WTC11 (cell line): ENCODE results near the gene CFAP57. TPM values are rescaled to one million over a fixed set of nuclear protein-coding genes. Genes with fewer than 3 reads are reported as not detected.

ENCODE experiments used
- ATAC-seq: fragments of 200-7000 bp; cut with Tn5 transposase; 2 replicates; pipeline ENCODE4 v1.10.0; 2021; ENCODE audit warnings: mild to moderate bottlenecking, moderate library complexity
- CTCF ChIA-PET: fragments of 300-600 bp; sonication (Branson Sonifier 250); formaldehyde crosslinking; loops from one replicate; lab custom pipeline; 2021; ENCODE audit warnings: antibody characterized with exemption; lab: Charles Lee
- POLR2A ChIA-PET: fragments of 350-600 bp; sonication (Branson Sonifier 250); formaldehyde crosslinking; loops from one replicate; lab custom pipeline; 2021; ENCODE audit warnings: antibody characterized with exemption; lab: Charles Lee
- DNase-seq: peaks from one replicate; pipeline ENCODE4 v3.0.0; 2021; ENCODE audit warnings: low spot score
- H3K27ac Mint-ChIP-seq: 2 replicates; pipeline ENCODE4 v1.8.0; 2021; ENCODE audit warnings: mixed read lengths
- H3K27me3 Mint-ChIP-seq: 2 replicates; pipeline ENCODE4 v1.8.0; 2021; ENCODE audit warnings: low read depth, mild to moderate bottlenecking, moderate library complexity, mixed read lengths
- H3K36me3 Mint-ChIP-seq: 2 replicates; pipeline ENCODE4 v1.8.0; 2021; ENCODE audit warnings: mixed read lengths
- H3K4me1 Mint-ChIP-seq: 2 replicates; pipeline ENCODE4 v1.8.0; 2022; ENCODE audit warnings: mixed read lengths
- H3K4me3 Mint-ChIP-seq: 2 replicates; pipeline ENCODE4 v1.8.0; 2021; ENCODE audit warnings: mild to moderate bottlenecking, moderate library complexity, mixed read lengths
- H3K9me3 Mint-ChIP-seq: 2 replicates; pipeline ENCODE4 v1.8.0; 2021; ENCODE audit warnings: mixed read lengths
- ELF4 ChIP-seq: sonication (generic); formaldehyde crosslinking; IDR thresholded peaks from 2 replicates; pipeline ENCODE4 v1.8.1; 2022; ENCODE audit warnings: low read depth, mild to moderate bottlenecking, moderate library complexity, missing genetic modification reagents
- ETV6 ChIP-seq: sonication (generic); formaldehyde crosslinking; IDR thresholded peaks from 2 replicates; pipeline ENCODE4 v1.8.1; 2022; ENCODE audit warnings: mild to moderate bottlenecking, missing genetic modification reagents
- GTF2I ChIP-seq: fragments of 250-450 bp; sonication (Bioruptor Pico); conservative IDR thresholded peaks from 2 replicates; pipeline ENCODE4 v1.4.0; 2021; ENCODE audit warnings: mild to moderate bottlenecking
- NR2C2 ChIP-seq: sonication (generic); formaldehyde crosslinking; IDR thresholded peaks from 2 replicates; pipeline ENCODE4 v1.8.0; 2022; ENCODE audit warnings: mild to moderate bottlenecking, missing genetic modification reagents
- NR3C1 ChIP-seq: sonication (generic); formaldehyde crosslinking; conservative IDR thresholded peaks from 2 replicates; pipeline ENCODE4 v1.8.1; 2023; ENCODE audit warnings: low read depth, mild to moderate bottlenecking, missing genetic modification reagents
- SP1 ChIP-seq: sonication (generic); formaldehyde crosslinking; conservative IDR thresholded peaks from 2 replicates; pipeline ENCODE4 v1.8.1; 2022; ENCODE audit warnings: missing genetic modification reagents
- ZBTB21 ChIP-seq: sonication (generic); formaldehyde crosslinking; IDR thresholded peaks from 2 replicates; pipeline ENCODE4 v1.8.1; 2023; ENCODE audit warnings: mild to moderate bottlenecking, missing genetic modification reagents, borderline replicate concordance
- ZNF263 ChIP-seq: sonication (generic); formaldehyde crosslinking; IDR thresholded peaks from 2 replicates; pipeline ENCODE4 v1.8.1; 2022; ENCODE audit warnings: low read depth, mild to moderate bottlenecking, moderate library complexity, missing genetic modification reagents
- ZNF317 ChIP-seq: sonication (generic); formaldehyde crosslinking; IDR thresholded peaks from 2 replicates; pipeline ENCODE4 v1.8.1; 2023; ENCODE audit warnings: low read depth, mild to moderate bottlenecking, moderate library complexity, missing genetic modification reagents, borderline replicate concordance
- total RNA-seq: library from RNA; stranded (reverse); gene quantifications from 3 replicates; pipeline ENCODE4 v1.2.3, GENCODE V29; 2021
- TF ChIP-seq, protein P1 (sequence below): sonication (generic); formaldehyde crosslinking; IDR thresholded peaks from 2 replicates; pipeline ENCODE4 v1.8.1; 2023; ENCODE audit warnings: mild to moderate bottlenecking, missing genetic modification reagents, moderate library complexity
- TF ChIP-seq, protein P2 (sequence below): fragments of 250-450 bp; sonication (Bioruptor Pico); IDR thresholded peaks from 2 replicates; pipeline ENCODE4 v1.9.0; 2021; ENCODE audit warnings: mild to moderate bottlenecking, borderline replicate concordance
- TF ChIP-seq, protein P3 (sequence below): sonication (generic); formaldehyde crosslinking; IDR thresholded peaks from 2 replicates; pipeline ENCODE4 v1.8.1; 2023; ENCODE audit warnings: mild to moderate bottlenecking, missing genetic modification reagents
- TF ChIP-seq, protein P4 (sequence below): sonication (generic); formaldehyde crosslinking; IDR thresholded peaks from 2 replicates; pipeline ENCODE4 v1.8.0; 2022; ENCODE audit warnings: missing genetic modification reagents
- TF ChIP-seq, protein P5 (sequence below): sonication (generic); formaldehyde crosslinking; IDR thresholded peaks from 2 replicates; pipeline ENCODE4 v1.8.0; 2022; ENCODE audit warnings: mild to moderate bottlenecking, missing genetic modification reagents
- TF ChIP-seq, protein P6 (sequence below): sonication (generic); formaldehyde crosslinking; IDR thresholded peaks from 2 replicates; pipeline ENCODE4 v1.8.0; 2022; ENCODE audit warnings: mild to moderate bottlenecking, missing genetic modification reagents
- TF ChIP-seq, protein P7 (sequence below): fragments of 250-450 bp; sonication (Bioruptor Pico); conservative IDR thresholded peaks from 2 replicates; pipeline ENCODE4 v1.9.0; 2021; ENCODE audit warnings: mild to moderate bottlenecking
- TF ChIP-seq, protein P8 (sequence below): fragments of 250-450 bp; sonication (Bioruptor Pico); IDR thresholded peaks from 2 replicates; pipeline ENCODE4 v1.9.0; 2021; ENCODE audit warnings: mild to moderate bottlenecking
- TF ChIP-seq, protein P9 (sequence below): sonication (generic); formaldehyde crosslinking; IDR thresholded peaks from 2 replicates; pipeline ENCODE4 v1.8.1; 2022; ENCODE audit warnings: missing genetic modification reagents, borderline replicate concordance

The CFAP57 gene
- total RNA-seq, 1 experiment from 2014 or later, result 0.42 TPM

DNA sequence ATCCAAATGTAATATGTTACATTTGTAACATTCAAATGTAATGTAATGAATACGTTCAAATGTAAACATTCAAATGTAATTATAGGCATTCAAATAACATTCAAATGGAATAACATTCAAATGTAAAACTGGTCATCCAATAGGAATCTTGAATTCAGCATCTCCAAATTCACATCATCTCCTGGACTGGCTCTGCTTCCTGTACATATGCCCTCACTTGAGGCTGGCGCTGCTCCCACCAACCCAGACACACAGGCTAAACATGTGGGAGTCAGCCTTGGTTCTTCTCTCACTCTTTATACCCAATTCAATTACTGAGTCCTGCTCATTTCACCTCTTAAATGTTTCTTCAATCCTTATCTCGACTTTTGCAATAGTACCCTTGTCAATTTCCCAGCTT, 7.0 kb upstream of the CFAP57 start:
- Mint-ChIP-seq H3K4me1 (no peaks in the 10 kb centered on the region), H3K9me3 (peaks cover 15% of the 10 kb centered on the region), H3K4me3 (no peak overlapping the region), H3K36me3 (peaks cover 64% of the 10 kb centered on the region), H3K27ac (no peak overlapping the region), H3K27me3 (no peaks in the 10 kb centered on the region)
- ATAC-seq (no peak), DNase-seq (no peak)
- ChIA-PET POLR2A (no interaction called here), CTCF (interaction anchor here (1.2 kb wide), 1 partner anchor 91 kb away, joined by 3 read pairs; no protein-coding TSS in a partner anchor)
- TF ChIP-seq GTF2I (CRISPR knock-in tag) (no peak), NR3C1 (CRISPR knock-in tag) (no peak), ZBTB21 (no peak)
- TF ChIP-seq, protein P1, sequence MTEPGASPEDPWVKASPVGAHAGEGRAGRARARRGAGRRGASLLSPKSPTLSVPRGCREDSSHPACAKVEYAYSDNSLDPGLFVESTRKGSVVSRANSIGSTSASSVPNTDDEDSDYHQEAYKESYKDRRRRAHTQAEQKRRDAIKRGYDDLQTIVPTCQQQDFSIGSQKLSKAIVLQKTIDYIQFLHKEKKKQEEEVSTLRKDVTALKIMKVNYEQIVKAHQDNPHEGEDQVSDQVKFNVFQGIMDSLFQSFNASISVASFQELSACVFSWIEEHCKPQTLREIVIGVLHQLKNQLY (CRISPR knock-in tag), result no peak
- TF ChIP-seq, protein P2, sequence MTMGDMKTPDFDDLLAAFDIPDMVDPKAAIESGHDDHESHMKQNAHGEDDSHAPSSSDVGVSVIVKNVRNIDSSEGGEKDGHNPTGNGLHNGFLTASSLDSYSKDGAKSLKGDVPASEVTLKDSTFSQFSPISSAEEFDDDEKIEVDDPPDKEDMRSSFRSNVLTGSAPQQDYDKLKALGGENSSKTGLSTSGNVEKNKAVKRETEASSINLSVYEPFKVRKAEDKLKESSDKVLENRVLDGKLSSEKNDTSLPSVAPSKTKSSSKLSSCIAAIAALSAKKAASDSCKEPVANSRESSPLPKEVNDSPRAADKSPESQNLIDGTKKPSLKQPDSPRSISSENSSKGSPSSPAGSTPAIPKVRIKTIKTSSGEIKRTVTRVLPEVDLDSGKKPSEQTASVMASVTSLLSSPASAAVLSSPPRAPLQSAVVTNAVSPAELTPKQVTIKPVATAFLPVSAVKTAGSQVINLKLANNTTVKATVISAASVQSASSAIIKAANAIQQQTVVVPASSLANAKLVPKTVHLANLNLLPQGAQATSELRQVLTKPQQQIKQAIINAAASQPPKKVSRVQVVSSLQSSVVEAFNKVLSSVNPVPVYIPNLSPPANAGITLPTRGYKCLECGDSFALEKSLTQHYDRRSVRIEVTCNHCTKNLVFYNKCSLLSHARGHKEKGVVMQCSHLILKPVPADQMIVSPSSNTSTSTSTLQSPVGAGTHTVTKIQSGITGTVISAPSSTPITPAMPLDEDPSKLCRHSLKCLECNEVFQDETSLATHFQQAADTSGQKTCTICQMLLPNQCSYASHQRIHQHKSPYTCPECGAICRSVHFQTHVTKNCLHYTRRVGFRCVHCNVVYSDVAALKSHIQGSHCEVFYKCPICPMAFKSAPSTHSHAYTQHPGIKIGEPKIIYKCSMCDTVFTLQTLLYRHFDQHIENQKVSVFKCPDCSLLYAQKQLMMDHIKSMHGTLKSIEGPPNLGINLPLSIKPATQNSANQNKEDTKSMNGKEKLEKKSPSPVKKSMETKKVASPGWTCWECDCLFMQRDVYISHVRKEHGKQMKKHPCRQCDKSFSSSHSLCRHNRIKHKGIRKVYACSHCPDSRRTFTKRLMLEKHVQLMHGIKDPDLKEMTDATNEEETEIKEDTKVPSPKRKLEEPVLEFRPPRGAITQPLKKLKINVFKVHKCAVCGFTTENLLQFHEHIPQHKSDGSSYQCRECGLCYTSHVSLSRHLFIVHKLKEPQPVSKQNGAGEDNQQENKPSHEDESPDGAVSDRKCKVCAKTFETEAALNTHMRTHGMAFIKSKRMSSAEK (CRISPR knock-in tag), result no peak
- TF ChIP-seq, protein P3, sequence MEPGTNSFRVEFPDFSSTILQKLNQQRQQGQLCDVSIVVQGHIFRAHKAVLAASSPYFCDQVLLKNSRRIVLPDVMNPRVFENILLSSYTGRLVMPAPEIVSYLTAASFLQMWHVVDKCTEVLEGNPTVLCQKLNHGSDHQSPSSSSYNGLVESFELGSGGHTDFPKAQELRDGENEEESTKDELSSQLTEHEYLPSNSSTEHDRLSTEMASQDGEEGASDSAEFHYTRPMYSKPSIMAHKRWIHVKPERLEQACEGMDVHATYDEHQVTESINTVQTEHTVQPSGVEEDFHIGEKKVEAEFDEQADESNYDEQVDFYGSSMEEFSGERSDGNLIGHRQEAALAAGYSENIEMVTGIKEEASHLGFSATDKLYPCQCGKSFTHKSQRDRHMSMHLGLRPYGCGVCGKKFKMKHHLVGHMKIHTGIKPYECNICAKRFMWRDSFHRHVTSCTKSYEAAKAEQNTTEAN, result no peak

DNA sequence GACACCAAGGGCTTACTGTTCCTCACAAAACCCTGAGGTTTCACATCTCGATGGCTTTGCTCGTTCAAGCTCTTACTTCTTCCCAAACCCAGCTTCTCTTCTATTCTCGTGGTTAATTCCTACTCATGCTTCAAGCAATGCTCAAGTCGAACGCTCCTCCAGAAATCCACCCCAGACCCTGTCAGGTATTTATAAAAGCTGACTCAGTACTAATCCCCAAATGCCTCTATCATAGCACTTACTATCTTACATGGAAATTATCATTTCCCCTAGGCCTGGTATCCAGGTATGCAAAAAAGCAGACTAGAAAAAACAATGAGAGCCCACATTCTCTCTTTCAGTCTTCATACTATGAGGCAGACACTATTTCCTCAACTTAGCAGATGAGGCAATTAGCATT, 6.4 kb upstream of the CFAP57 start:
- no peak for DNase-seq
- Mint-ChIP-seq H3K9me3 (peaks cover 14% of the 10 kb centered on the region), H3K4me3 (no peak overlapping the region), H3K36me3 (peaks cover 70% of the 10 kb centered on the region), H3K27me3 (no peaks in the 10 kb centered on the region), H3K27ac (no peak overlapping the region), H3K4me1 (peaks cover 2% of the 10 kb centered on the region; the same call in 1 of the 2 replicates)
- ATAC-seq, result no peak
- ChIA-PET POLR2A (no interaction called here), CTCF (no interaction called here)
- no peak for TF ChIP-seq ELF4 (CRISPR knock-in tag)
- TF ChIP-seq, protein P4, sequence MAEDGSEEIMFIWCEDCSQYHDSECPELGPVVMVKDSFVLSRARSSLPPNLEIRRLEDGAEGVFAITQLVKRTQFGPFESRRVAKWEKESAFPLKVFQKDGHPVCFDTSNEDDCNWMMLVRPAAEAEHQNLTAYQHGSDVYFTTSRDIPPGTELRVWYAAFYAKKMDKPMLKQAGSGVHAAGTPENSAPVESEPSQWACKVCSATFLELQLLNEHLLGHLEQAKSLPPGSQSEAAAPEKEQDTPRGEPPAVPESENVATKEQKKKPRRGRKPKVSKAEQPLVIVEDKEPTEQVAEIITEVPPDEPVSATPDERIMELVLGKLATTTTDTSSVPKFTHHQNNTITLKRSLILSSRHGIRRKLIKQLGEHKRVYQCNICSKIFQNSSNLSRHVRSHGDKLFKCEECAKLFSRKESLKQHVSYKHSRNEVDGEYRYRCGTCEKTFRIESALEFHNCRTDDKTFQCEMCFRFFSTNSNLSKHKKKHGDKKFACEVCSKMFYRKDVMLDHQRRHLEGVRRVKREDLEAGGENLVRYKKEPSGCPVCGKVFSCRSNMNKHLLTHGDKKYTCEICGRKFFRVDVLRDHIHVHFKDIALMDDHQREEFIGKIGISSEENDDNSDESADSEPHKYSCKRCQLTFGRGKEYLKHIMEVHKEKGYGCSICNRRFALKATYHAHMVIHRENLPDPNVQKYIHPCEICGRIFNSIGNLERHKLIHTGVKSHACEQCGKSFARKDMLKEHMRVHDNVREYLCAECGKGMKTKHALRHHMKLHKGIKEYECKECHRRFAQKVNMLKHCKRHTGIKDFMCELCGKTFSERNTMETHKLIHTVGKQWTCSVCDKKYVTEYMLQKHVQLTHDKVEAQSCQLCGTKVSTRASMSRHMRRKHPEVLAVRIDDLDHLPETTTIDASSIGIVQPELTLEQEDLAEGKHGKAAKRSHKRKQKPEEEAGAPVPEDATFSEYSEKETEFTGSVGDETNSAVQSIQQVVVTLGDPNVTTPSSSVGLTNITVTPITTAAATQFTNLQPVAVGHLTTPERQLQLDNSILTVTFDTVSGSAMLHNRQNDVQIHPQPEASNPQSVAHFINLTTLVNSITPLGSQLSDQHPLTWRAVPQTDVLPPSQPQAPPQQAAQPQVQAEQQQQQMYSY (CRISPR knock-in tag), result no peak
- no peak for TF ChIP-seq ZBTB21
- TF ChIP-seq, protein P5, sequence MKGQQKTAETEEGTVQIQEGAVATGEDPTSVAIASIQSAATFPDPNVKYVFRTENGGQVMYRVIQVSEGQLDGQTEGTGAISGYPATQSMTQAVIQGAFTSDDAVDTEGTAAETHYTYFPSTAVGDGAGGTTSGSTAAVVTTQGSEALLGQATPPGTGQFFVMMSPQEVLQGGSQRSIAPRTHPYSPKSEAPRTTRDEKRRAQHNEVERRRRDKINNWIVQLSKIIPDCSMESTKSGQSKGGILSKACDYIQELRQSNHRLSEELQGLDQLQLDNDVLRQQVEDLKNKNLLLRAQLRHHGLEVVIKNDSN (CRISPR knock-in tag), result no peak
- no peak for TF ChIP-seq ETV6 (CRISPR knock-in tag)
- no peak for TF ChIP-seq SP1 (CRISPR knock-in tag)
- TF ChIP-seq, protein P6, sequence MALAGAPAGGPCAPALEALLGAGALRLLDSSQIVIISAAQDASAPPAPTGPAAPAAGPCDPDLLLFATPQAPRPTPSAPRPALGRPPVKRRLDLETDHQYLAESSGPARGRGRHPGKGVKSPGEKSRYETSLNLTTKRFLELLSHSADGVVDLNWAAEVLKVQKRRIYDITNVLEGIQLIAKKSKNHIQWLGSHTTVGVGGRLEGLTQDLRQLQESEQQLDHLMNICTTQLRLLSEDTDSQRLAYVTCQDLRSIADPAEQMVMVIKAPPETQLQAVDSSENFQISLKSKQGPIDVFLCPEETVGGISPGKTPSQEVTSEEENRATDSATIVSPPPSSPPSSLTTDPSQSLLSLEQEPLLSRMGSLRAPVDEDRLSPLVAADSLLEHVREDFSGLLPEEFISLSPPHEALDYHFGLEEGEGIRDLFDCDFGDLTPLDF, result no peak
- TF ChIP-seq ZNF317, result no peak
- TF ChIP-seq ZNF263 (CRISPR knock-in tag), result no peak
- TF ChIP-seq, protein P7, sequence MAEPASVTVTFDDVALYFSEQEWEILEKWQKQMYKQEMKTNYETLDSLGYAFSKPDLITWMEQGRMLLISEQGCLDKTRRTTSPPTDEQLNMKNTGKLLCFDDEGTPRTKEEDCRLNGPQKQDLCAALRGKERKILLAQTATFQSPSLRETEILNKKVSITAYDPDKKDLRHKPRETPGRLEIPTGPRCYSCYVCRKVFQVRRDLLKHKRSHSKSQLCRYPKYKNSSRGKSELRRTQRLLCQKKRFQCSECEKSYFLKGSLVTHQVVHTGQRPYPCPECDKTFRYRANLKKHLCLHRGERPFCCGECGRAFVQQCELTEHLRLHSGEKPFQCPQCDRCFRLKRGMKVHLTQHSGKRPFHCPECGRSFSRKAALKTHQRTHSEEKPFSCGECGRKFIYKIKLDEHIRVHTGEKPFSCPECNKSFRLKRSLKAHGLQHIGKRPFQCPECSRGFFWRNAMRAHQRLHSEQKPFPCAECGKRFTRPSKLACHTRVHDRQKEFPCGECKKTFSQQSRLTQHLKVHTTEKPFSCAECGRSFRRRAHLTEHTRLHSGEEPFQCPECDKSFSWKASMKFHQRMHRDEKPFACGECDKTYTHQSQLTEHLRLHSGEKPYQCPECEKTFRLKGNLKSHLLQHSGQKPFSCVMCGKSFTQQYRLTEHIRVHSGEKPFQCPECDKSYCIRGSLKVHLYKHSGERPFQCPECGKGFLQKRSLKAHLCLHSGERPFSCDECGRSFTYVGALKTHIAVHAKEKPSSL (CRISPR knock-in tag), result no peak
- TF ChIP-seq NR2C2, result no peak
- TF ChIP-seq, protein P8, sequence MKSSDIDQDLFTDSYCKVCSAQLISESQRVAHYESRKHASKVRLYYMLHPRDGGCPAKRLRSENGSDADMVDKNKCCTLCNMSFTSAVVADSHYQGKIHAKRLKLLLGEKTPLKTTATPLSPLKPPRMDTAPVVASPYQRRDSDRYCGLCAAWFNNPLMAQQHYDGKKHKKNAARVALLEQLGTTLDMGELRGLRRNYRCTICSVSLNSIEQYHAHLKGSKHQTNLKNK (CRISPR knock-in tag), result no peak
- TF ChIP-seq, protein P9, sequence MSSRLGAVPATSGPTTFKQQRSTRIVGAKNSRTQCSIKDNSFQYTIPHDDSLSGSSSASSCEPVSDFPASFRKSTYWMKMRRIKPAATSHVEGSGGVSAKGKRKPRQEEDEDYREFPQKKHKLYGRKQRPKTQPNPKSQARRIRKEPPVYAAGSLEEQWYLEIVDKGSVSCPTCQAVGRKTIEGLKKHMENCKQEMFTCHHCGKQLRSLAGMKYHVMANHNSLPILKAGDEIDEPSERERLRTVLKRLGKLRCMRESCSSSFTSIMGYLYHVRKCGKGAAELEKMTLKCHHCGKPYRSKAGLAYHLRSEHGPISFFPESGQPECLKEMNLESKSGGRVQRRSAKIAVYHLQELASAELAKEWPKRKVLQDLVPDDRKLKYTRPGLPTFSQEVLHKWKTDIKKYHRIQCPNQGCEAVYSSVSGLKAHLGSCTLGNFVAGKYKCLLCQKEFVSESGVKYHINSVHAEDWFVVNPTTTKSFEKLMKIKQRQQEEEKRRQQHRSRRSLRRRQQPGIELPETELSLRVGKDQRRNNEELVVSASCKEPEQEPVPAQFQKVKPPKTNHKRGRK, result no peak
